GM12878 (cell line): ENCODE measurements around the gene KHNYN. TPM values are rescaled to one million over a fixed set of nuclear protein-coding genes. Genes with fewer than 3 reads are reported as not detected.
A peak's percentile ranks its signal among the peaks of the same experiment; 100 is the strongest.

Source experiments
- ATAC-seq: fragments of 200-7000 bp; cut with Tn5 transposase; 3 replicates; pipeline ENCODE4 v1.9.1; 2020; ENCODE audit warnings: mild to moderate bottlenecking, moderate library complexity
- BruUV-seq: library from RNA; stranded (reverse); fragments of 400-500 nt; replicated peaks from 2 replicates; lab custom pipeline; 2021; lab: Mats Ljungman, UMichigan
- CTCF ChIA-PET: fragments of 300-600 bp; sonication (Branson Sonifier 250); formaldehyde crosslinking; extraction: SDS; loops from one replicate; lab custom pipeline; 2021; ENCODE audit warnings: inconsistent platforms; lab: Yijun Ruan, JAX
- POLR2A ChIA-PET: fragments of 350-600 bp; formaldehyde crosslinking; extraction: SDS; loops from one replicate; lab custom pipeline; 2021; ENCODE audit warnings: inconsistent platforms; lab: Charles Lee
- RAD21 ChIA-PET: fragments of 300-600 bp; sonication (Branson Sonifier 250); formaldehyde crosslinking; loops from one replicate; lab custom pipeline; 2023; ENCODE audit warnings: antibody characterized with exemption; ENCODE audit not compliant: unreplicated experiment; lab: Charles Lee
- SMC1A ChIA-PET: fragments of 300-600 bp; sonication (Branson Sonifier 250); formaldehyde crosslinking; loops from one replicate; lab custom pipeline; 2023; ENCODE audit not compliant: unreplicated experiment, uncharacterized antibody; lab: Charles Lee
- DNase-seq: peaks from one replicate; pipeline ENCODE4 v3.0.0-alpha.2; 2011; ENCODE audit warnings: low read depth, low spot score
- FAIRE-seq: peaks from 3 replicates; lab custom pipeline; 2011; peaks lifted over from hg19 to GRCh38; lab: Jason Lieb, UNC
- H2AFZ ChIP-seq: 2 replicates; pipeline ENCODE4 v1.6.0; 2011; ENCODE audit warnings: low read depth, low read length, control low read depth; ENCODE audit not compliant: control insufficient read depth
- H3K27ac ChIP-seq: 2 replicates; pipeline ENCODE4 v1.5.1; 2011; ENCODE audit warnings: control low read depth; ENCODE audit not compliant: control insufficient read depth, insufficient read depth
- H3K27me3 ChIP-seq, 2 experiments: replicated peaks in 1 of 2; 2 replicates each; pipeline versions ENCODE4 v1.6.0 to v1.6.1; 2011; ENCODE audit warnings: low read length in 1 of 2; ENCODE audit not compliant: control insufficient read depth in 2 of 2, insufficient read depth in 2 of 2
- H3K36me3 ChIP-seq, 2 experiments: 2 replicates each; pipeline ENCODE4 v1.5.1; 2011; ENCODE audit warnings: low read length in 1 of 2; ENCODE audit not compliant: control insufficient read depth in 2 of 2, insufficient read depth in 2 of 2
- H3K4me1 ChIP-seq: 2 replicates; pipeline ENCODE4 v1.6.1; 2011; ENCODE audit warnings: mild to moderate bottlenecking, low read length, moderate library complexity, mixed read lengths; ENCODE audit not compliant: control insufficient read depth, insufficient read depth
- H3K4me2 ChIP-seq: 2 replicates; pipeline ENCODE4 v1.6.0; 2011; ENCODE audit warnings: control low read depth; ENCODE audit not compliant: control insufficient read depth, insufficient read depth
- H3K4me3 ChIP-seq: fragments of 200-600 bp; sonication (generic); 2 replicates; pipeline ENCODE4 v1.5.1; 2016
- H3K79me2 ChIP-seq: 2 replicates; pipeline ENCODE4 v1.6.0; 2011; ENCODE audit warnings: low read length; ENCODE audit not compliant: control insufficient read depth, insufficient read depth
- H3K9ac ChIP-seq: 2 replicates; pipeline ENCODE4 v1.8.0; 2011; ENCODE audit warnings: low read length, control low read depth, mixed read lengths; ENCODE audit not compliant: control insufficient read depth, insufficient read depth
- H3K9me3 ChIP-seq: replicated peaks from 3 replicates; pipeline ENCODE4 v1.5.1; 2011; ENCODE audit warnings: mild to moderate bottlenecking, low read length; ENCODE audit not compliant: control insufficient read depth, insufficient read depth
- H4K20me1 ChIP-seq: 2 replicates; pipeline ENCODE4 v1.6.0; 2011; ENCODE audit not compliant: control insufficient read depth, insufficient read depth
- CEBPZ ChIP-seq: fragments of 150-350 bp; IDR thresholded peaks from 2 replicates; pipeline ENCODE4 v1.6.1; 2016; ENCODE audit warnings: low read depth, low read length
- E4F1 ChIP-seq: fragments of 450-650 bp; IDR thresholded peaks from 2 replicates; pipeline ENCODE4 v1.6.1; 2018; ENCODE audit warnings: borderline replicate concordance, mild to moderate bottlenecking; ENCODE audit not compliant: partially characterized antibody
- JUND ChIP-seq: IDR thresholded peaks from 2 replicates; pipeline ENCODE4 v1.6.1; 2012; ENCODE audit warnings: low read depth, mild to moderate bottlenecking, low read length, improper control_type of control experiment, moderate library complexity
- KAT2A ChIP-seq: conservative IDR thresholded peaks from 2 replicates; pipeline ENCODE4 v1.6.1; 2011; ENCODE audit warnings: low read depth, low read length; ENCODE audit not compliant: control insufficient read depth
- MAX ChIP-seq: IDR thresholded peaks from 2 replicates; pipeline ENCODE4 v1.6.1; 2012; ENCODE audit warnings: low read depth, low read length, improper control_type of control experiment
- RBBP5 ChIP-seq: fragments of 200-600 bp; sonication (generic); conservative IDR thresholded peaks from 2 replicates; pipeline ENCODE4 v1.6.1; 2016
- SP1 ChIP-seq: IDR thresholded peaks from one replicate; pipeline ENCODE4 v1.6.1; 2011; ENCODE audit warnings: low read depth, low read length
- STAT3 ChIP-seq: IDR thresholded peaks from 2 replicates; pipeline ENCODE4 v1.6.1; 2011; ENCODE audit warnings: low read depth, low read length, improper control_type of control experiment
- TAF1 ChIP-seq: IDR thresholded peaks from 2 replicates; pipeline ENCODE4 v1.6.1; 2011; ENCODE audit warnings: mild to moderate bottlenecking, low read depth, low read length, borderline replicate concordance
- TCF12 ChIP-seq: IDR thresholded peaks from 2 replicates; pipeline ENCODE4 v1.6.1; 2011; ENCODE audit warnings: low read depth, mild to moderate bottlenecking, low read length
- WGBS: methylation state at CpG from one replicate; pipeline ENCODE4 v1.1.6; 2016; ENCODE audit warnings: low lambda C conversion rate; ENCODE audit not compliant: insufficient replicate concordance, insufficient coverage; ENCODE audit errors: missing lambda C conversion rate; 5-methylcytosine and 5-hydroxymethylcytosine counted together
- in situ Hi-C: fragments of 300-500 bp; cut with MboI; formaldehyde crosslinking; loops from 9 replicates; pipeline ENCODE4 v1.14.3; 2018; ENCODE audit warnings: mixed read lengths
- intact Hi-C: fragments of 100-400 bp; cut with micrococcal nuclease; formaldehyde crosslinking; loops from one replicate; pipeline ENCODE4 v1.14.2; 2022; ENCODE audit not compliant: unreplicated experiment
- polyA plus RNA-seq, 11 experiments: library from polyadenylated mRNA; depleted of rRNA in 4 of 11; unstranded in 6 of 11; stranded (reverse) in 5 of 11; fragments of >200 nt; fragmentation: Nextera tagmentation in 4 of 11; fragmentation: Illumina TruSeq in 1 of 11; extraction: Ambion mirVana in 4 of 11; extraction: Trizol in 1 of 11; gene quantifications; 1 replicate in 1 of 11; 2 replicates in 10 of 11; pipeline versions ENCODE4 v1.2.1 to v1.2.3, GENCODE V29; 2011 to 2016; ENCODE audit warnings: inconsistent platforms in 2 of 11, missing spikeins in 2 of 11, low read depth in 1 of 11
- total RNA-seq, 4 experiments: library from RNA; depleted of rRNA in 3 of 4; stranded (reverse); fragments of >200 nt in 3 of 4; fragmentation: Illumina TruSeq in 1 of 4; extraction: Trizol in 1 of 4; gene quantifications; 2 replicates each; pipeline versions ENCODE4 v1.2.1 to v1.2.3, GENCODE V29; 2013 to 2021

Gene KHNYN
- total and polyA plus RNA-seq, 10 of the 15 experiments (the other 5 are each of a cell fraction or from before 2014, with no cell fraction given), result 1.4 to 34.7 (median 21.5) TPM

GRCh38 chr14:24395609-24396582 is 33.9 kb upstream of the KHNYN start:
- ChIA-PET SMC1A (interaction anchor here (1.8 kb wide), 1 partner anchor 30 kb away, joined by 7 read pairs; no protein-coding TSS in a partner anchor), RAD21 (no interaction called here), POLR2A (no interaction called here), CTCF (interaction anchor here (1.4 to 2.5 kb wide), 3 partner anchors 16 to 62 kb away, joined by 3 to 10 read pairs (median 6); no protein-coding TSS in a partner anchor)
- intact Hi-C loops, result no loop called here
- Histone ChIP-seq H2AFZ (no peak overlapping the region), H3K9ac (no peak overlapping the region), H3K9me3 (no peaks in the 10 kb centered on the region), H3K4me1 (no peaks in the 10 kb centered on the region), H3K4me3 (no peak overlapping the region), H3K36me3 (no peaks in the 10 kb centered on the region), H4K20me1 (no peaks in the 10 kb centered on the region), H3K27ac (no peak overlapping the region), H3K4me2 (no peak overlapping the region), H3K79me2 (no peaks in the 10 kb centered on the region), H3K27me3 (peaks cover 4 to 8% of the 10 kb centered on the region in 2 experiments; a peak in 3 of 4 replicates)
- ATAC-seq (peak; percentile 61), FAIRE-seq (peak; percentile 41), DNase-seq (no peak)
- no peak for TF ChIP-seq JUND
- no peak for TF ChIP-seq E4F1
- TF ChIP-seq CEBPZ, result no peak
- TF ChIP-seq MAX, result no peak
- TF ChIP-seq SP1, result no peak
- TF ChIP-seq TAF1, result no peak
- no peak for TF ChIP-seq STAT3
- TF ChIP-seq KAT2A, result no peak
- no peak for TF ChIP-seq RBBP5
- no peak for TF ChIP-seq TCF12
- BruUV-seq, result no TSS peak
- in situ Hi-C loops, result no loop called here
- WGBS, result 30% methylated on average over 8 of the region's 8 CpGs
